ENCODE measurements around the gene B2M. TPM values are rescaled to one million over a fixed set of nuclear protein-coding genes. Genes with fewer than 3 reads are reported as not detected.

The B2M gene
- polyA plus RNA-seq, 1 donor (not counting 4 experiments of a cell fraction or from before 2014, with no cell fraction given), result 3,098 TPM

- peaks cover 4% of the 10 kb centered on the region for H3K79me2 ChIP-seq (ENCODE audit: control insufficient read depth, insufficient read depth, low read length)
- DNase-seq (ENCODE audit: low read depth, low spot score) (no peak), FAIRE-seq (no peak)
- H3K4me3 ChIP-seq (ENCODE audit: control insufficient read depth in 2 of 3, extremely low read depth in 1 of 3, insufficient read depth in 2 of 3, low read depth in 1 of 3, low read length in 3 of 3), result no peak overlapping the region
- dilution Hi-C loops (cut with MboI; ENCODE audit: extremely low pct_ligation_motif_present, low sequenced_read_pairs), result no loop called here
- TF ChIP-seq, protein P1, sequence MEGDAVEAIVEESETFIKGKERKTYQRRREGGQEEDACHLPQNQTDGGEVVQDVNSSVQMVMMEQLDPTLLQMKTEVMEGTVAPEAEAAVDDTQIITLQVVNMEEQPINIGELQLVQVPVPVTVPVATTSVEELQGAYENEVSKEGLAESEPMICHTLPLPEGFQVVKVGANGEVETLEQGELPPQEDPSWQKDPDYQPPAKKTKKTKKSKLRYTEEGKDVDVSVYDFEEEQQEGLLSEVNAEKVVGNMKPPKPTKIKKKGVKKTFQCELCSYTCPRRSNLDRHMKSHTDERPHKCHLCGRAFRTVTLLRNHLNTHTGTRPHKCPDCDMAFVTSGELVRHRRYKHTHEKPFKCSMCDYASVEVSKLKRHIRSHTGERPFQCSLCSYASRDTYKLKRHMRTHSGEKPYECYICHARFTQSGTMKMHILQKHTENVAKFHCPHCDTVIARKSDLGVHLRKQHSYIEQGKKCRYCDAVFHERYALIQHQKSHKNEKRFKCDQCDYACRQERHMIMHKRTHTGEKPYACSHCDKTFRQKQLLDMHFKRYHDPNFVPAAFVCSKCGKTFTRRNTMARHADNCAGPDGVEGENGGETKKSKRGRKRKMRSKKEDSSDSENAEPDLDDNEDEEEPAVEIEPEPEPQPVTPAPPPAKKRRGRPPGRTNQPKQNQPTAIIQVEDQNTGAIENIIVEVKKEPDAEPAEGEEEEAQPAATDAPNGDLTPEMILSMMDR (optimal IDR thresholded peaks at IDR 0.05 in 1 of 3, IDR thresholded peaks at IDR 0.05 in 1 of 3, conservative IDR thresholded peaks at IDR 0.05 in 1 of 3; ENCODE audit: extremely low read depth in 1 of 3, insufficient read depth in 2 of 3, low read length in 3 of 3), result no peak
- no peak for TF ChIP-seq EZH2 (IDR thresholded peaks at IDR 0.05; ENCODE audit: low read length)
- H4K20me1 ChIP-seq (ENCODE audit: control insufficient read depth, extremely low read depth, insufficient read depth, low read length), result peaks cover 2% of the 10 kb centered on the region
- no peaks in the 10 kb centered on the region for H3K4me1 ChIP-seq (ENCODE audit: control insufficient read depth, extremely low read depth, insufficient read depth, low read length)
- H3K4me2 ChIP-seq (ENCODE audit: control insufficient read depth, extremely low read depth, insufficient read depth, low read depth, low read length), result no peak overlapping the region
- no peaks in the 10 kb centered on the region for H3K27me3 ChIP-seq (ENCODE audit: control insufficient read depth, extremely low read depth, insufficient read depth, low read length)
- peaks cover 20 to 22% of the 10 kb centered on the region in 2 experiments for H3K36me3 ChIP-seq (ENCODE audit: control insufficient read depth in 2 of 2, extremely low read depth in 1 of 2, insufficient read depth in 2 of 2, low read length in 2 of 2)
- H2AFZ ChIP-seq (ENCODE audit: control insufficient read depth, low read length), result no peak overlapping the region
- H3K9me1 ChIP-seq (ENCODE audit: control insufficient read depth, extremely low read depth, insufficient read depth, low read length), result no peaks in the 10 kb centered on the region
- no peak overlapping the region for H3K9ac ChIP-seq (ENCODE audit: control insufficient read depth, extremely low read depth, insufficient read depth, low read length)
- no peaks in the 10 kb centered on the region for H3K9me3 ChIP-seq (ENCODE audit: control insufficient read depth, low read depth, low read length)
- no peak overlapping the region for H3K27ac ChIP-seq (ENCODE audit: control insufficient read depth, insufficient read depth, low read length)
Measured at GRCh38 chr15:44720460-44721176, 9.3 kb downstream of the B2M start.

DNA sequence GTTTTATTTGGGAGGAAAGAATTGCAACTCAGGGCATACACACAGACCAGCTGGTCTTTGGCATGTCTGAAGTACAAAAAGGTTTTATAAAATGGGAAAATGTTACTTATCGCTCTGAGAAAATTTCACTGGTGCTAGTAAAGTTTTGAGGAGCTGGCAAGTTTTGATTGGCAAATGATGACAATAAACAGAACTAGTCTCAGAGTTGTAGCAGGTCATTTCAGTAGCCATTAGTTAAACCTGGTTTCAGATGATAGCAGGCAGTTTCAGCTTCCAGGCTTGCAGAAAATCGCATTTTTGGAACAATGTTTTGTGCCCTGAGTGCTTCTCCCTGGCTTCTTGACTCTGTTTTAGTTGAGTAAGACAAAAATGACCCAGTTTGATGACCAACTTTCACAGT, 10.7 kb downstream of the B2M start:
- Histone ChIP-seq H3K4me2 (ENCODE audit: control insufficient read depth, extremely low read depth, insufficient read depth, low read depth, low read length) (no peak overlapping the region), H3K9me1 (ENCODE audit: control insufficient read depth, extremely low read depth, insufficient read depth, low read length) (no peaks in the 10 kb centered on the region), H3K9ac (ENCODE audit: control insufficient read depth, extremely low read depth, insufficient read depth, low read length) (no peak overlapping the region), H4K20me1 (ENCODE audit: control insufficient read depth, extremely low read depth, insufficient read depth, low read length) (peaks cover 2% of the 10 kb centered on the region), H3K36me3 (ENCODE audit: control insufficient read depth in 2 of 2, extremely low read depth in 1 of 2, insufficient read depth in 2 of 2, low read length in 2 of 2) (peaks cover 9% of the 10 kb centered on the region in 2 experiments), H3K4me3 (ENCODE audit: control insufficient read depth in 2 of 3, extremely low read depth in 1 of 3, insufficient read depth in 2 of 3, low read depth in 1 of 3, low read length in 3 of 3) (no peak overlapping the region), H3K4me1 (ENCODE audit: control insufficient read depth, extremely low read depth, insufficient read depth, low read length) (peaks cover 12% of the 10 kb centered on the region), H3K27me3 (ENCODE audit: control insufficient read depth, extremely low read depth, insufficient read depth, low read length) (no peaks in the 10 kb centered on the region), H3K79me2 (ENCODE audit: control insufficient read depth, insufficient read depth, low read length) (no peaks in the 10 kb centered on the region), H3K9me3 (ENCODE audit: control insufficient read depth, low read depth, low read length) (no peaks in the 10 kb centered on the region), H2AFZ (ENCODE audit: control insufficient read depth, low read length) (no peak overlapping the region), H3K27ac (ENCODE audit: control insufficient read depth, insufficient read depth, low read length) (no peak overlapping the region)
- TF ChIP-seq EZH2 (IDR thresholded peaks at IDR 0.05; ENCODE audit: low read length), result no peak
- TF ChIP-seq, protein P1 (optimal IDR thresholded peaks at IDR 0.05 in 1 of 3, IDR thresholded peaks at IDR 0.05 in 1 of 3, conservative IDR thresholded peaks at IDR 0.05 in 1 of 3; ENCODE audit: extremely low read depth in 1 of 3, insufficient read depth in 2 of 3, low read length in 3 of 3), result no peak
- FAIRE-seq (no peak), DNase-seq (ENCODE audit: low read depth, low spot score) (no peak)
- dilution Hi-C loops (cut with MboI; ENCODE audit: extremely low pct_ligation_motif_present, low sequenced_read_pairs), result no loop called here

All from keratinocyte (primary cell).